GM21526 (cell line): ENCODE results near the gene SNX21.
"Not testable (repeated sequence)": the region's sequence is repeated elsewhere in the genome, so short reads cannot be mapped to it uniquely, and the experiment has no call there.

Experiments
- ATAC-seq: cut with Tn5 transposase; IDR thresholded peaks from one replicate; pipeline ENCODE4 v1.9.1; 2021; ENCODE audit warnings: moderate library complexity; ENCODE audit not compliant: unreplicated experiment, low FRiP score

SNX21 gene

DNA sequence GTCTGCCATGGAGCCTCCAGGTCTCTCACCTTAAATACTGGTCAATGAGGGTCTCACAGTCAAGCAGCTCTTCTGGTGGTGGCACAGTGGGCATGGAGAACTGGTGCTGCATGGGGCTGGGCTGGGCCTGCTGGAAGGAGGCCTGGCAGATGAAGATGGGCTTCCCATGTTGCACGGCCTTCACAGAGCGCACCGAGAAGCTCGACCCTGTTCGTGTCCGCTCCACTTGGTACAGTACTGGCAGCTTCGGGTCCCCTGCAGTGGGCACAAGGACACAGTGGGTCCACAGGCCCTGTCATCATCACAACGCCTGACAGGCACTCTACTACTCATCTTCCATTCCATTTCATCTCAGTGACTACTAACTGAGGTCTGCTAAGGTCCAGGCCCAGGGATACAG, 14.8 kb downstream of the SNX21 start:
- no peak for ATAC-seq

GRCh38 chr20:45848969-45849582, 15.5 kb downstream of the SNX21 start:
- no peak for ATAC-seq

- no peak for ATAC-seq
Observed at GRCh38 chr20:45850238-45850637, 16.6 kb downstream of the SNX21 start.

GRCh38 chr20:45850926-45851325, 17.3 kb downstream of the SNX21 start:
- ATAC-seq = no peak

- ATAC-seq = no peak
Observed at GRCh38 chr20:45851501-45851900, 17.9 kb downstream of the SNX21 start.

DNA sequence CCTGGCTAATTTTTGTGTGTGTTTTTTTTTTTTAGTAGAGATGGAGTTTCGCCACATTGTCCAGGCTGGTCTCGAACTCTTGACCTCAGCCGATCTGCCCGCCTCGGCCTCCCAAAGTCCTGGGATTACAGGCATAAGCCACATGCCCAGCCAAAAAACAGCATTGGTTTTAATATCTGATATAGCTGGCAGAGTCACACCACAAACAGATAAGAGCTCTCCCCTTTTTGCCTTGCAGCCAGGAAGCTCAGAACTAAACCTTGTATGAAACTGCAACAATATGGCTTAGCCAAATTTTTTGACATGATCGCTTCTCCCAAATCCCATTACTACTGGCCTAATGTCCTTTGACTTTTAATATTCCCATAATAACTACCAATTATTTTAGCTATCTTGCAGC, 18.7 kb downstream of the SNX21 start:
- ATAC-seq = no peak

DNA sequence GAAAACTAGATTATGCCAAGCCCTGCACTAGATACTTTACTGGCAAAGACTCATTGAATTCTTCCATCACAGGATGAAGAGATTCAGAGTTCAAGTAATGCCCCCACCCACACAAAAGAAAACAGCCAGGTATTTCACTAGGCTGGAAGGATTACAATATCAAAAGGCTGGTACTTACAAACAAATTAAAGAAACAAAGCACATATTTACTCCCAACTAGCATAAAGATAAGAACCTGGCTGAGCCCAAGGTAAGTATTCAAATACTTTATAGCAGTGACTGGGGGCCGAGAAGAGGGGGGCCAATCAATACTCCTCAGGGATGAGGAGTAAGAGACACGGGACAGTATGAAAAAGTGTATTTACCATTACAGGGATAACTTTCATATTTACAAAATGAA, 19.9 kb downstream of the SNX21 start:
- ATAC-seq = no peak

- peak; percentile 87 for ATAC-seq
Observed at GRCh38 chr20:45857114-45857881, 23.7 kb downstream of the SNX21 start, which contains the start of the genes ACOT8 and ZSWIM3. Gene ACOT8, minus strand, starts transcription at chr20:45857392. Its CDS starts 77 bp downstream, at chr20:45857315. Gene ZSWIM3, plus strand, starts transcription at chr20:45857614. Its CDS starts 212 bp downstream, at chr20:45857826.

DNA sequence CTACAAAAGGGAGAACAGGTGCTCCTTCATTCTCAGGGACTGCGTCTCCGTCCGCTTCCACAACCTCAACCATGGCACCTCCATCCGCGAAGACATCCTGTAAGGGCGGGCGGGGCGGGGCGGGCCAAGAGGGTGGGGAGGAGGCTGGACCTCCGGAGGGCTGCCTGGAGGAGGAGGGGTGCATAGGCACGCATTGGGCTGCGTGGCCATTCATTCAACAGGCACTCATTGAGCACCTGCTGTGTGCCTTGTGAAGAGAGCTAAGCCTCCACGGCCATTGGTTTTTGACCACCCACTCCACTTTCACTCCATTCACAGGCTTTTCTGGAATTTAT, 24.2 kb downstream of the SNX21 start:
- ATAC-seq = peak; percentile 17

DNA sequence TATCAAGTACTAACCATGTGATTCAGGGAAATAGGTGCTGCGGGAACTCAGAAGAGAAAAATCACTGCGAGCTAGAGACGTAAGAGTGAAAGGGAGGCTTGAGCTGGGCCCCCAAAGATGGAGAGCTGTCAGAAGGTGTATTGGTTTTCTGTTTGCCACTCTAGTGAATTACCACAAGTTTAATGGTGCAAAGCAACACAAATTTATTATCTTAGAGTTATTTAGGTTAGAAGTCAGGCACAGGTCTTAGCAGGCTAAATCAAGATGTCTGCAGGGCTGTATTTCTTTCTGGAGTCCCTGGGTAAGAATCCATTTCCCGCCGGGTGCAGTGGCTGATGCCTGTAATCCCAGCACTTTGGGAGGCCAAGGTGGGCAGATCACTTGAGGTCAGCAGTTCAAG, 26.3 kb downstream of the SNX21 start:
- ATAC-seq = no peak

GRCh38 chr20:45860560-45861220, 27.1 kb downstream of the SNX21 start:
- ATAC-seq = no peak

GRCh38 chr20:45861221-45862075, 27.8 kb downstream of the SNX21 start:
- no peak for ATAC-seq

DNA sequence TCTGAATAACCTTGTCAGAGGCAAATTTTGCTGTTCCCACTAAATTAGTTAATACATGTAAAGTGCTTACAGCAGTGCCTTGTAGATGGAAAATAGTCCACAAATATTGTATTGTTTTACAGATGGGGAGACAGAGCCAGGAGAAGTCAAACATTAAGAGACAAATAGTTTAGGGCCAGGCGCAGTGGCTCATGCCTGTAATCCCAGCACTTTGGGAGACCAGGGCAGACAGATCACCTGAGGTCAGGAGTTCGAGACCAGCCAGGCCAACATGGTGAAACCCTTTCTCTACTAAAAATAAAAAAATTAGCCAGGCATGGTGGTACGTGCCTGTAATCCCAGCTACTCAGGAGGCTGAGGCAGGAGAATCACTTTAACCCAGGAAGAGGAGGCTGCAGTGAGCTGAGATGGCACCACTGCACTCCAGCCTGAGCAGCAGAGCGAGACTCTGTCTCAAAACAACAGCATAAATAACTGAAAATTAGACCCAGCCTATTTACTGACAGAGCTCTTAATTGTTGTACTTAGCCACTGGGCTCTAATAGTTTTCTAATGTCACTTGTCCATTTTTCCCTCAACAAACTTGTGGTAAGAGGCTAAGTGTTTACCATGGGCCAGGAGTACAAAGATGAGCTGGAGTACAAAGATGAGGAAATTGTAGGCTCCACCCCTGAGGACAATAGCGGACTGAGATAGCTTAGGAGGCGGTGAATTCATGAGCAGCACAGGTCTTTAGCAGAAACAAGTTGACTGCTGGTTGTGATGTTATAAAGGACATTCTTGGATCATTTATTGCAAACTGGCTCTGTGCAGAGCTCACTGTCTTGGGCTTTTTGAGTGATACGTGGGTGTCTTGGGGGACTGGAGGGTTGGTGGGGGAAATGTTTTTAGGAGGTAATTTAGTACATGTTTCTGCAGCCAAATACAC, 30.2 kb downstream of the SNX21 start:
- no peak for ATAC-seq

GRCh38 chr20:45866454-45866853, 32.9 kb downstream of the SNX21 start:
- no peak for ATAC-seq

DNA sequence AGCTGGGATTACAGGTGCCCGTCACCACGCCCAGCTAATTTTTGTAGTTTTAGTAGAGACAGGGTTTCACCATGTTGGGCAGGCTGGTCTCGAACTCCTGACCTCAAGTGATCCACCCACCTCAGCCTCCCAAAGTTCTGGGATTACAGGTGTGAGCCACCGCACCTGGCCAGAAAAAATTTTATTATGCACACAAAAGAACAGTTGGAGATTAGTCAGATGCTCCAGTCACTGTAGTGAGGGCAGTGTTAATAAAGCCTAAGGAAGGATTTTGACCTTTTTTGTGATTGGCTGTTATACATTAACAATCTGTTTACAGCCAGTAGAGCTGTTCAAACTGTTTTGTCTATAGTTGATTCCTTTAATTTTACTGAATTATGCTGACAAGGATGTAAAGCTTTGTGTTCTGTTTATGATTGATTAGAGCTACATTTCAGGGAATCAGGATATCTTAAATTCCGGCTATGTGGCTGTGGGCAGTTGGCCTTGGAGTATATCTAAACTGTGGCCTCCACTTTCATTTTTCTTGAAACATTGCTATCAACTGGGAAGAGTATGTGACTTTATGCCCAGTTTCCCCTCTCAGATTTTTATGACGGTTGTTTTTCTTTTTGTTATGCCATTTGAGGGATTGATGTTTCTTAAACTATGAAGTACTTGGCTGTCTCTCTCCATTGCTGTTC, 33.7 kb downstream of the SNX21 start:
- ATAC-seq = no peak

DNA sequence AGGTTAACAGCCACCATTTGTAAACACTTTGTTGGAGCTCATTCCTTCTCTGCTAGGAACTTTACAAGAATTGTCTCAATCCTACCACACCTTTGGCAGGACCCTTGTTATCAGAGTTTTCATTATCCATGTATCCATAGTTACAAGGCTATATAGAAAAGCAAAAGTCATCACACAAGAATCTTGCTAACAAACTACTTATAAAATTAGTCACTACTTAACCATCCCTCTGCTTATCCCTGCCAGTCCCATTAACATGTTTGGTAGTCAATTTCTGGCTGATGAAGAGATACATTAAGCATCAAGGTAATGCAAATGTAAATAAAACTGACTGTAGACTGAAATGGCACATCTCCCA, 34.2 kb downstream of the SNX21 start:
- no peak for ATAC-seq

DNA sequence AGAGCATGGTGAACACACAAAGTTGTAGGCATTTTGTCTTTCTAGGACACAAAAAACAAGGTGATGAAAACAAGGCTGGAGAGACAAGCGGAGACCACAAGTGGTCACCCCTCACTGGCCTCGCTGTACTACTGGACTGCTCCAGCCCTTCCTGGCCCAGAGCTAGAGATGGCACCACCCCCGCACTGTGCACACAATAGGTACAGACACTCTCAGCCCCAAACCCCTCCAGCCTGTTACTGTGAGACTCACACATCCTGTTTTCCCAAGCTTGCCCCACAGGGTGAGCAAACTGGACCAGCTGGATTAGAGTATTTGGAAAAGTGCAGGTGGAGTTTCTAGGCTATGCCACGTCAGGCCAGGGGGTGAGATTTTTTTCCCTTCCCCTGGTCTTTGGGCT, 39.0 kb downstream of the SNX21 start:
- no peak for ATAC-seq

DNA sequence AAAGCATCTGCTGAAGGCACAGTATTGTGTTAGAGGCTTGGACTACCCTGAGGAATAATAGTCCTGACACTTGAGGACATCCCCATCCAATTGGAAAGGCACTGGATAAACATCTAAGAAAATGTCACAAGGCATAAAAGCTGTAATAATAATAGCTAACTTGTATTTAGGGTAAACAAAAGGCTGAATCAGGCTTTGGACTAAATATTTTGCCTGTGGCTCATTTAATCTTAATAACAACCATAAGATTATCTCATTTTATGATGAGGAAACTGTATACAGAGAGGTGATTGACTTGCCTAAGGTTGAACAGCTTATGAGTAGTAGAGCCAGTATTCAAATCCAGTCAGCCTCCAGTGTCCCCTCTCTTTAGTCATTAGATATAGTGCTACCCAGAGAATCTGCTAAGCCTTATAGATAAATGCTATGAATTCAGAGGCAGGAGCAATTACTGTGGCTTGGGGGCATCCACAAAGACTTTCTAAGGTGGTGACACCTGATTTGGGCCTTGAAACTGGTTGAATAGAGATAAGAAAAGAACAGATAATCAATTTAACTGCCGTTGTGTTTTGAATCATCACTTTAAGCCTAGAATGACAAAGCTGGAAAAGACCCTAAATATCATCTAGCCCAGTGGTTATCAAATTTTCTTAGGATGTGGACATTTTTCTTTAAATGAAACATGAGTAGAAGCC, 40.0 kb downstream of the SNX21 start:
- no peak for ATAC-seq

DNA sequence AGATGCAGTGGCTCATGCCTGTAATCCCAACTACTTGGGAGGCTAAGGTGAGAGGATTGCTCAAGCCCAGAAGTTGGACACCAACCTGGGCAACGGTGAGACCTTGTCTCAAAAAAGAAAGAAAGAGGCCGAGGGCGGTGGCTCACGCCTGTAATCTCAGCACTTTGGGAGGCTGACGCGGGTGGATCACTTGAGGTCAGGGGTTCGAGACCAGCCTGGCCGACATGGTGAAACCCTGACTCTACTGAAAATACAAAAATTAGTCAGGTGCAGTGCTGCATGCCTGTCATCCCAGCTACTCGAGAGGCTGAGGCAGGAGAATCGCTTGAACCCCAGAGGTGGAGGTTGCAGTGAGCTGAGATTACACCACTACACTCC, 40.5 kb downstream of the SNX21 start:
- ATAC-seq = not testable (repeated sequence)
